HEK293 (cell line): ENCODE measurements around the gene SLC22A31.
A peak's percentile ranks its signal among the peaks of the same experiment; 100 is the strongest.

Experiments
- CTCF ChIA-PET: fragments of 350-600 bp; formaldehyde crosslinking; extraction: SDS; loops from one replicate; lab custom pipeline; 2021; ENCODE audit warnings: antibody characterized with exemption; lab: Yijun Ruan, JAX
- POLR2A ChIA-PET: fragments of 300-600 bp; formaldehyde crosslinking; extraction: SDS; loops from one replicate; lab custom pipeline; 2020; ENCODE audit warnings: antibody characterized with exemption, inconsistent platforms; lab: Yijun Ruan, JAX
- H3K27ac ChIP-seq: fragments of 200-500 bp; sonication (Bioruptor generic); 2 replicates; pipeline ENCODE4 v1.5.1; 2014; ENCODE audit warnings: low read depth, low read length, control low read depth, inconsistent platforms; ENCODE audit errors: extremely low read depth
- H3K36me3 ChIP-seq, 2 experiments: fragments of 200-500 bp in 1 of 2; sonication (Bioruptor generic) in 1 of 2; 1 replicate in 1 of 2; 2 replicates in 1 of 2; pipeline ENCODE4 v1.5.1; 2014 to 2017; ENCODE audit warnings: inconsistent platforms in 2 of 2, low read length in 2 of 2; ENCODE audit not compliant: control insufficient read depth in 2 of 2, insufficient read depth in 1 of 2
- H3K4me1 ChIP-seq: fragments of 200-500 bp; sonication (Bioruptor generic); 2 replicates; pipeline ENCODE4 v1.5.1; 2014; ENCODE audit warnings: mild to moderate bottlenecking, low read length, inconsistent platforms; ENCODE audit not compliant: control insufficient read depth, insufficient read depth
- H3K4me3 ChIP-seq: 2 replicates; pipeline ENCODE4 v1.5.1; 2011; ENCODE audit warnings: low read depth, mild to moderate bottlenecking, control low read depth, low read length, moderate library complexity
- H3K9me3 ChIP-seq: fragments of 200-500 bp; sonication (Bioruptor generic); 2 replicates; pipeline ENCODE4 v1.5.1; 2014; ENCODE audit warnings: low read depth, low read length, inconsistent platforms; ENCODE audit not compliant: control insufficient read depth, insufficient read depth
- TRIM28 ChIP-seq: IDR thresholded peaks from 2 replicates; pipeline ENCODE4 v1.6.1; 2011; ENCODE audit warnings: low read length, control low read depth, borderline replicate concordance
- ZBTB7A ChIP-seq: fragments of 450-650 bp; formaldehyde crosslinking; IDR thresholded peaks from 2 replicates; pipeline ENCODE4 v1.5.1; 2016; ENCODE audit warnings: low read depth, missing biosample characterization, missing genetic modification characterization
- ZBTB8A ChIP-seq: fragments of 450-650 bp; formaldehyde crosslinking; IDR thresholded peaks from 2 replicates; pipeline ENCODE4 v1.5.1; 2016; ENCODE audit warnings: missing biosample characterization, missing genetic modification characterization
- ZFP37 ChIP-seq: fragments of 450-650 bp; formaldehyde crosslinking; IDR thresholded peaks from 2 replicates; pipeline ENCODE4 v1.5.1; 2016; ENCODE audit warnings: missing biosample characterization, missing genetic modification characterization
- ZNF133 ChIP-seq: fragments of 450-650 bp; formaldehyde crosslinking; IDR thresholded peaks from 2 replicates; pipeline ENCODE4 v1.5.1; 2016; ENCODE audit warnings: missing biosample characterization, missing genetic modification characterization
- ZNF335 ChIP-seq: fragments of 450-650 bp; formaldehyde crosslinking; conservative IDR thresholded peaks from 2 replicates; pipeline ENCODE4 v1.5.1; 2016; ENCODE audit warnings: missing biosample characterization, missing genetic modification characterization
- ZNF621 ChIP-seq: fragments of 450-650 bp; formaldehyde crosslinking; IDR thresholded peaks from 2 replicates; pipeline ENCODE4 v1.5.1; 2017; ENCODE audit warnings: missing biosample characterization, missing genetic modification characterization
- TF ChIP-seq, protein P1 (sequence below): fragments of 450-650 bp; formaldehyde crosslinking; IDR thresholded peaks from 2 replicates; pipeline ENCODE4 v1.5.1; 2017; ENCODE audit warnings: missing biosample characterization, missing genetic modification characterization
- TF ChIP-seq, protein P2 (sequence below): fragments of 450-650 bp; formaldehyde crosslinking; IDR thresholded peaks from 2 replicates; pipeline ENCODE4 v1.5.1; 2016; ENCODE audit warnings: missing biosample characterization, missing genetic modification characterization
- TF ChIP-seq, protein P3 (sequence below): fragments of 450-650 bp; formaldehyde crosslinking; IDR thresholded peaks from 2 replicates; pipeline ENCODE4 v1.5.1; 2016; ENCODE audit warnings: missing biosample characterization, missing genetic modification characterization
- TF ChIP-seq, protein P4 (sequence below): fragments of 450-650 bp; IDR thresholded peaks from 2 replicates; pipeline ENCODE4 v1.5.1; 2018; ENCODE audit warnings: missing biosample characterization, missing genetic modification characterization

The SLC22A31 gene

DNA sequence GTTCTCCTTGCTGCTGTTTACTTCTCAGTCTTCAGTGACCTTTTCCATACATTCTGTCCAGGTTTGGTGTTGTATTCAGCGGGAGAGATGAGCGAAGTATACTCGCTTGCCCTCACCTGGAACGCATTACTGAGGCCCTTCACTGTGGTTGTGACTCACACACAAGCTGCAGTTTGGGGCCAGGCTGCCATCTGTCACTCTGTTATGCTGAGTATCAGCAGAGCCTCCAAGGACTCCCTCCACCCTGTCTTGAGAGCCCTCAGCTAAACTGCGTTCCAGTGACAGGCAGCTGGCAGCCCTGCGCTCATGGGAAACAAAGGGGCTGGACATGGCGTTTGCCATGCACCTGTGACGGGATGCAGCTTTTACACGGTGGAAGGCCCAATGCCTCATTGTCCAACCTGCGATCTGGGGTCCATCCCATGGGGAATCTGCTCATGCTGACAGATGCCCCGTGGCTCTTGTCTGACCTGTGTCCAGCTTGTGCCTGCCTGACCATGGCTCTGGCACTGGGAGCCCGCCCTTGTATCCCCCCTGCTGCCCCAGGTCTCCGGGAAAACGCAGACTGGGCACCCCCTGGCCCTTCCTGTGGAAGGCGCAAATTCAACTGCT lies 10.7 kb upstream of the SLC22A31 start:
- Histone ChIP-seq H3K4me1 (no peaks in the 10 kb centered on the region), H3K27ac (no peak overlapping the region), H3K4me3 (no peak overlapping the region), H3K9me3 (no peaks in the 10 kb centered on the region), H3K36me3 (no peaks in the 10 kb centered on the region)
- no peak for TF ChIP-seq ZNF133 (tag by site-specific recombination)
- no peak for TF ChIP-seq ZNF621
- TF ChIP-seq ZBTB7A (tag by site-specific recombination) = no peak
- 0 out of 2 replicates have a peak, but pooled peaks have one; percentile 18 for TF ChIP-seq ZNF335
- TF ChIP-seq TRIM28 = no peak
- TF ChIP-seq, protein P1, sequence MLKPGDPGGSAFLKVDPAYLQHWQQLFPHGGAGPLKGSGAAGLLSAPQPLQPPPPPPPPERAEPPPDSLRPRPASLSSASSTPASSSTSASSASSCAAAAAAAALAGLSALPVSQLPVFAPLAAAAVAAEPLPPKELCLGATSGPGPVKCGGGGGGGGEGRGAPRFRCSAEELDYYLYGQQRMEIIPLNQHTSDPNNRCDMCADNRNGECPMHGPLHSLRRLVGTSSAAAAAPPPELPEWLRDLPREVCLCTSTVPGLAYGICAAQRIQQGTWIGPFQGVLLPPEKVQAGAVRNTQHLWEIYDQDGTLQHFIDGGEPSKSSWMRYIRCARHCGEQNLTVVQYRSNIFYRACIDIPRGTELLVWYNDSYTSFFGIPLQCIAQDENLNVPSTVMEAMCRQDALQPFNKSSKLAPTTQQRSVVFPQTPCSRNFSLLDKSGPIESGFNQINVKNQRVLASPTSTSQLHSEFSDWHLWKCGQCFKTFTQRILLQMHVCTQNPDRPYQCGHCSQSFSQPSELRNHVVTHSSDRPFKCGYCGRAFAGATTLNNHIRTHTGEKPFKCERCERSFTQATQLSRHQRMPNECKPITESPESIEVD (tag by site-specific recombination) = no peak
- POLR2A ChIA-PET = no interaction called here
- CTCF ChIA-PET = no interaction called here

DNA sequence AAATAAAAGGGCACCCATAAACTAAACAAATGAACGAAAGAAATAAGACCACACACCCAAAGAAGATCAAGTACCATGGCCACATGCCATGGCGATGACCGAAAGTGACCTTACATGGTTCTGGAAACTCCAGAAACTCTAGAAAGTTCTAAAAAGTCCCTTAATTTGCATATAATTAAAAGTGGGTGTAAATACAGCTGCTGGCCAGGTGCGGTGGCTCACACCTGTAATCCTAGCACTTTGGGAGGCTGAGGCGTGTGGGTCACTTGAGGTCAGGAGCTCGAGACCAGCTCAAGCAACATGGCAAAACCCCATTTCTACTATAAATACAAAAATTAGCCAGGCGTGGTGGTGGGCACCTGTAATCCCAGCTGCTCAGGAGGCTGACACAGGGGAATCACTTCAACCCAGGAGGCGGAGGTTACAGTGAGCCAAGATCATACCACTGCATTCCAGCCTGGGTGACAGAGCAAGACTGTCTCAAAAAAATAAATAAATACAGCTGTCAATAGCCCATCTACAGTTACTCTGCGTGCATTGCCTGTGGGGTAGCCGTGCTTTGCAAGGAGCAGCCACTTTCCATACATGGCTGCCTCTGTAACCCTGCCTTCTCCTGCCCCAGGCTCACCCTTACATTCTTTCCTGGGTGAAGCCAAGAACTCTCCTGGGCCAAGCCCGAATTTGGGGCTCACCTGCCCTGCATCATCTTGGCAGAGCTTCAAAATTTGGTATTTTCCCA lies 10.0 kb upstream of the SLC22A31 start:
- no peaks in the 10 kb centered on the region for H3K9me3 ChIP-seq
- no peaks in the 10 kb centered on the region for H3K4me1 ChIP-seq
- TF ChIP-seq ZBTB8A (tag by site-specific recombination) = no peak
- TF ChIP-seq, protein P2, sequence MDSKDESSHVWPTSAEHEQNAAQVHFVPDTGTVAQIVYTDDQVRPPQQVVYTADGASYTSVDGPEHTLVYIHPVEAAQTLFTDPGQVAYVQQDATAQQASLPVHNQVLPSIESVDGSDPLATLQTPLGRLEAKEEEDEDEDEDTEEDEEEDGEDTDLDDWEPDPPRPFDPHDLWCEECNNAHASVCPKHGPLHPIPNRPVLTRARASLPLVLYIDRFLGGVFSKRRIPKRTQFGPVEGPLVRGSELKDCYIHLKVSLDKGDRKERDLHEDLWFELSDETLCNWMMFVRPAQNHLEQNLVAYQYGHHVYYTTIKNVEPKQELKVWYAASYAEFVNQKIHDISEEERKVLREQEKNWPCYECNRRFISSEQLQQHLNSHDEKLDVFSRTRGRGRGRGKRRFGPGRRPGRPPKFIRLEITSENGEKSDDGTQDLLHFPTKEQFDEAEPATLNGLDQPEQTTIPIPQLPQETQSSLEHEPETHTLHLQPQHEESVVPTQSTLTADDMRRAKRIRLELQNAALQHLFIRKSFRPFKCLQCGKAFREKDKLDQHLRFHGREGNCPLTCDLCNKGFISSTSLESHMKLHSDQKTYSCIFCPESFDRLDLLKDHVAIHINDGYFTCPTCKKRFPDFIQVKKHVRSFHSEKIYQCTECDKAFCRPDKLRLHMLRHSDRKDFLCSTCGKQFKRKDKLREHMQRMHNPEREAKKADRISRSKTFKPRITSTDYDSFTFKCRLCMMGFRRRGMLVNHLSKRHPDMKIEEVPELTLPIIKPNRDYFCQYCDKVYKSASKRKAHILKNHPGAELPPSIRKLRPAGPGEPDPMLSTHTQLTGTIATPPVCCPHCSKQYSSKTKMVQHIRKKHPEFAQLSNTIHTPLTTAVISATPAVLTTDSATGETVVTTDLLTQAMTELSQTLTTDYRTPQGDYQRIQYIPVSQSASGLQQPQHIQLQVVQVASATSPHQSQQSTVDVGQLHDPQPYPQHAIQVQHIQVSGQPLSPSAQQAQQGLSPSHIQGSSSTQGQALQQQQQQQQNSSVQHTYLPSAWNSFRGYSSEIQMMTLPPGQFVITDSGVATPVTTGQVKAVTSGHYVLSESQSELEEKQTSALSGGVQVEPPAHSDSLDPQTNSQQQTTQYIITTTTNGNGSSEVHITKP (tag by site-specific recombination) = peak; percentile 67
- TF ChIP-seq ZFP37 (tag by site-specific recombination) = no peak
- POLR2A ChIA-PET = no interaction called here
- H3K27ac ChIP-seq = no peak overlapping the region
- no peak overlapping the region for H3K4me3 ChIP-seq
- no peaks in the 10 kb centered on the region for H3K36me3 ChIP-seq
- CTCF ChIA-PET = interaction anchor here (1.0 kb wide), 1 partner anchor 30 kb away, joined by 4 read pairs; no protein-coding TSS in a partner anchor

DNA sequence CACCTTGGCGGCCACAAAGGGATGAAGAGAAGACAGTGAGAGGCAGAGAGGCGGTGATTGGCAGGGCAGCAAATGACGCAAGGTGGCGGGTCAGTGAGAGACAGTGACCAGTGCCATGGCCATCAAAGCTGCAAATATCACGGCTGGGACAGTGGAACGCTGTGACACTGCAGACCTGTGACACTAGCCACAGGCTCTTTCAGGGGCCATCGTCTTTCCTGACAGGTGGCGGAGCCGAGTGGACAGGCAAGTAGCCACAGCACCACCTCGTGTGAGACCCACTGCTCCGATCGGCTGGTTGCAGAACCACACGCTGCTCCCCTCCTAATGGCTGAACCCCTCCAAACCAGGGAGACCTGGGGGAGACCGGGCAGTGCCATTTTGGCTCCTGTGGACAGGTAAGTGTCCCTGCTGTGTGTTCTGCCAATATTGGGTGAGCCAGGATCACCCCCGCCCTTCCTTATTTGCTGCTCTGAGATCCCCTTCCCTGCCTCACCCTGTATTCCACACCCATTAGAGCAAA lies 9.2 kb upstream of the SLC22A31 start:
- TF ChIP-seq, protein P3, sequence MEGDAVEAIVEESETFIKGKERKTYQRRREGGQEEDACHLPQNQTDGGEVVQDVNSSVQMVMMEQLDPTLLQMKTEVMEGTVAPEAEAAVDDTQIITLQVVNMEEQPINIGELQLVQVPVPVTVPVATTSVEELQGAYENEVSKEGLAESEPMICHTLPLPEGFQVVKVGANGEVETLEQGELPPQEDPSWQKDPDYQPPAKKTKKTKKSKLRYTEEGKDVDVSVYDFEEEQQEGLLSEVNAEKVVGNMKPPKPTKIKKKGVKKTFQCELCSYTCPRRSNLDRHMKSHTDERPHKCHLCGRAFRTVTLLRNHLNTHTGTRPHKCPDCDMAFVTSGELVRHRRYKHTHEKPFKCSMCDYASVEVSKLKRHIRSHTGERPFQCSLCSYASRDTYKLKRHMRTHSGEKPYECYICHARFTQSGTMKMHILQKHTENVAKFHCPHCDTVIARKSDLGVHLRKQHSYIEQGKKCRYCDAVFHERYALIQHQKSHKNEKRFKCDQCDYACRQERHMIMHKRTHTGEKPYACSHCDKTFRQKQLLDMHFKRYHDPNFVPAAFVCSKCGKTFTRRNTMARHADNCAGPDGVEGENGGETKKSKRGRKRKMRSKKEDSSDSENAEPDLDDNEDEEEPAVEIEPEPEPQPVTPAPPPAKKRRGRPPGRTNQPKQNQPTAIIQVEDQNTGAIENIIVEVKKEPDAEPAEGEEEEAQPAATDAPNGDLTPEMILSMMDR (tag by site-specific recombination) = peak; percentile 33; the same call in 1 of the 2 replicates
- TF ChIP-seq, protein P4, sequence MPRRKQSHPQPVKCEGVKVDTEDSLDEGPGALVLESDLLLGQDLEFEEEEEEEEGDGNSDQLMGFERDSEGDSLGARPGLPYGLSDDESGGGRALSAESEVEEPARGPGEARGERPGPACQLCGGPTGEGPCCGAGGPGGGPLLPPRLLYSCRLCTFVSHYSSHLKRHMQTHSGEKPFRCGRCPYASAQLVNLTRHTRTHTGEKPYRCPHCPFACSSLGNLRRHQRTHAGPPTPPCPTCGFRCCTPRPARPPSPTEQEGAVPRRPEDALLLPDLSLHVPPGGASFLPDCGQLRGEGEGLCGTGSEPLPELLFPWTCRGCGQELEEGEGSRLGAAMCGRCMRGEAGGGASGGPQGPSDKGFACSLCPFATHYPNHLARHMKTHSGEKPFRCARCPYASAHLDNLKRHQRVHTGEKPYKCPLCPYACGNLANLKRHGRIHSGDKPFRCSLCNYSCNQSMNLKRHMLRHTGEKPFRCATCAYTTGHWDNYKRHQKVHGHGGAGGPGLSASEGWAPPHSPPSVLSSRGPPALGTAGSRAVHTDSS (tag by site-specific recombination) = no peak
- Histone ChIP-seq H3K36me3 (no peaks in the 10 kb centered on the region), H3K4me1 (no peaks in the 10 kb centered on the region), H3K9me3 (no peaks in the 10 kb centered on the region), H3K27ac (no peak overlapping the region), H3K4me3 (no peak overlapping the region)
- ChIA-PET CTCF (interaction anchor here (1.0 kb wide), 1 partner anchor 31 kb away, joined by 4 read pairs; no protein-coding TSS in a partner anchor), POLR2A (interaction anchor here (0.6 kb wide), 1 partner anchor 101 kb away, joined by 4 read pairs; no protein-coding TSS in a partner anchor)
